ENCODE measurements around the gene MED29. TPM values are rescaled to one million over a fixed set of nuclear protein-coding genes. Genes with fewer than 3 reads are reported as not detected.

Gene MED29
- total and polyA plus RNA-seq, 2 of the 13 experiments (the other 11 are each of a cell fraction or from before 2014, with no cell fraction given), result 14.0 to 19.7 TPM

DNA sequence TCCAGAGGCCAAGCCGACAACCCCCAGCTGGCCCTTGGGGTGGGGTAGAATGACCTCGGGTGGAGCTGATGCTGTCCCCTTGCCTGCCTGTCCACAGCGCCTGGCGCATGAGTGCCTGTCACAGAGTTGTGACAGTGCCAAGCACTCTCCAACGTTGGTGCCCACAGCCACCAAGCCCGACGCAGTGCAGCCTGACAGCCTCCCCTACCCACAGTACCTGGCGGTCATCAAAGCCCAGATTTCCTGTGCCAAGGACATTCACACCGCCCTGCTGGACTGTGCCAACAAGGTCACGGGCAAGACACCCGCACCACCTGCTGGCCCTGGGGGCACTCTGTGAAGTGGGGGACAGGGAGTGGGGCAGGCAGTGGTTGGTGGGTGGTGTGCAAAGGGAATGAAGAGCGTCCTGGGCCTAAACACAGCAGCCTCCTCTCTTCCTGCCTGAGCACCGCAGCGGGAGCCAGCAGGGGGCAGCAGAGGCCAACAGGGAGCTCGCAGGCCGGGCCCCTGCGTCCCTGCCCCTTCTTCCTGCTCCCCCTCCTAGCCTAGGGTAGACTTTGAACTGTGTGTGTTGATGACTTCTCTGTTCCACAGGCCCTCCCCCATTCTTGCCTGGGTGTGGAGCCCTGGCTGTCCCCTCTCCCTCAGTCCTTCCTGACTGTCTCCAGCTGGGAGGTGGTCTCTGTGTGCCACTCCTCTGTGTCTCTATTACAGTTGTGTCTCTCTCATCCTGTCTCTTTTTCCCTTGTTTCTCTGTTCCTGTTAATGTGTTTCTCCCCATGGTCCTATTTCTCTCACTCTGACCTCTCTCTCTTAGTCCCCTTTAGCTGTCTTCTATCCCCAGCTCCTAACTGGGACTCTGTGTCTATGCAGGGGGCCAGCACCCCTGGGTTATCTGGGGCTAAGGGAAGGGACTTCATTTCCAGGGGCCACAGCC, 6.5 kb downstream of the MED29 start (continued):
- TF ChIP-seq, protein P1, sequence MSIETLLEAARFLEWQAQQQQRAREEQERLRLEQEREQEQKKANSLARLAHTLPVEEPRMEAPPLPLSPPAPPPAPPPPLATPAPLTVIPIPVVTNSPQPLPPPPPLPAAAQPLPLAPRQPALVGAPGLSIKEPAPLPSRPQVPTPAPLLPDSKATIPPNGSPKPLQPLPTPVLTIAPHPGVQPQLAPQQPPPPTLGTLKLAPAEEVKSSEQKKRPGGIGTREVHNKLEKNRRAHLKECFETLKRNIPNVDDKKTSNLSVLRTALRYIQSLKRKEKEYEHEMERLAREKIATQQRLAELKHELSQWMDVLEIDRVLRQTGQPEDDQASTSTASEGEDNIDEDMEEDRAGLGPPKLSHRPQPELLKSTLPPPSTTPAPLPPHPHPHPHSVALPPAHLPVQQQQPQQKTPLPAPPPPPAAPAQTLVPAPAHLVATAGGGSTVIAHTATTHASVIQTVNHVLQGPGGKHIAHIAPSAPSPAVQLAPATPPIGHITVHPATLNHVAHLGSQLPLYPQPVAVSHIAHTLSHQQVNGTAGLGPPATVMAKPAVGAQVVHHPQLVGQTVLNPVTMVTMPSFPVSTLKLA (IDR thresholded peaks at IDR 0.05), result no peak
- TF ChIP-seq, protein P2, sequence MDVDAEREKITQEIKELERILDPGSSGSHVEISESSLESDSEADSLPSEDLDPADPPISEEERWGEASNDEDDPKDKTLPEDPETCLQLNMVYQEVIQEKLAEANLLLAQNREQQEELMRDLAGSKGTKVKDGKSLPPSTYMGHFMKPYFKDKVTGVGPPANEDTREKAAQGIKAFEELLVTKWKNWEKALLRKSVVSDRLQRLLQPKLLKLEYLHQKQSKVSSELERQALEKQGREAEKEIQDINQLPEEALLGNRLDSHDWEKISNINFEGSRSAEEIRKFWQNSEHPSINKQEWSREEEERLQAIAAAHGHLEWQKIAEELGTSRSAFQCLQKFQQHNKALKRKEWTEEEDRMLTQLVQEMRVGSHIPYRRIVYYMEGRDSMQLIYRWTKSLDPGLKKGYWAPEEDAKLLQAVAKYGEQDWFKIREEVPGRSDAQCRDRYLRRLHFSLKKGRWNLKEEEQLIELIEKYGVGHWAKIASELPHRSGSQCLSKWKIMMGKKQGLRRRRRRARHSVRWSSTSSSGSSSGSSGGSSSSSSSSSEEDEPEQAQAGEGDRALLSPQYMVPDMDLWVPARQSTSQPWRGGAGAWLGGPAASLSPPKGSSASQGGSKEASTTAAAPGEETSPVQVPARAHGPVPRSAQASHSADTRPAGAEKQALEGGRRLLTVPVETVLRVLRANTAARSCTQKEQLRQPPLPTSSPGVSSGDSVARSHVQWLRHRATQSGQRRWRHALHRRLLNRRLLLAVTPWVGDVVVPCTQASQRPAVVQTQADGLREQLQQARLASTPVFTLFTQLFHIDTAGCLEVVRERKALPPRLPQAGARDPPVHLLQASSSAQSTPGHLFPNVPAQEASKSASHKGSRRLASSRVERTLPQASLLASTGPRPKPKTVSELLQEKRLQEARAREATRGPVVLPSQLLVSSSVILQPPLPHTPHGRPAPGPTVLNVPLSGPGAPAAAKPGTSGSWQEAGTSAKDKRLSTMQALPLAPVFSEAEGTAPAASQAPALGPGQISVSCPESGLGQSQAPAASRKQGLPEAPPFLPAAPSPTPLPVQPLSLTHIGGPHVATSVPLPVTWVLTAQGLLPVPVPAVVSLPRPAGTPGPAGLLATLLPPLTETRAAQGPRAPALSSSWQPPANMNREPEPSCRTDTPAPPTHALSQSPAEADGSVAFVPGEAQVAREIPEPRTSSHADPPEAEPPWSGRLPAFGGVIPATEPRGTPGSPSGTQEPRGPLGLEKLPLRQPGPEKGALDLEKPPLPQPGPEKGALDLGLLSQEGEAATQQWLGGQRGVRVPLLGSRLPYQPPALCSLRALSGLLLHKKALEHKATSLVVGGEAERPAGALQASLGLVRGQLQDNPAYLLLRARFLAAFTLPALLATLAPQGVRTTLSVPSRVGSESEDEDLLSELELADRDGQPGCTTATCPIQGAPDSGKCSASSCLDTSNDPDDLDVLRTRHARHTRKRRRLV (CRISPR knock-in tag; IDR thresholded peaks at IDR 0.05), result 0 out of 2 replicates have a peak, but pooled peaks have one; percentile 6
- TF ChIP-seq REPIN1 (CRISPR knock-in tag; IDR thresholded peaks at IDR 0.05; ENCODE audit: borderline replicate concordance, low read depth) (peak; percentile 88; the same call in 1 of the 2 replicates), SOX6 (IDR thresholded peaks at IDR 0.05) (no peak), SOX6 (CRISPR knock-in tag; IDR thresholded peaks at IDR 0.05) (peak; percentile 83), NFYC (CRISPR knock-in tag; IDR thresholded peaks at IDR 0.05) (peak; percentile 24; the same call in 1 of the 2 replicates), ZNF772 (CRISPR knock-in tag; IDR thresholded peaks at IDR 0.05) (peak; percentile 98), HOXA3 (CRISPR knock-in tag; IDR thresholded peaks at IDR 0.05) (peak; percentile 86), SRY (CRISPR knock-in tag; IDR thresholded peaks at IDR 0.05) (no peak; the same call in none of the 2 replicates), SIX4 (CRISPR knock-in tag; IDR thresholded peaks at IDR 0.05) (no peak), RAD21 (CRISPR knock-in tag; IDR thresholded peaks at IDR 0.05) (peak; percentile 100), NONO (IDR thresholded peaks at IDR 0.05) (no peak), NONO (CRISPR knock-in tag; conservative IDR thresholded peaks at IDR 0.05) (peak; percentile 72), ZNF652 (CRISPR knock-in tag; IDR thresholded peaks at IDR 0.05; ENCODE audit: borderline replicate concordance, low read depth) (peak; percentile 67), PRPF4 (IDR thresholded peaks at IDR 0.05; ENCODE audit: low read depth, low read length, poor library complexity, severe bottlenecking) (peak; percentile 40), ZNF138 (CRISPR knock-in tag; IDR thresholded peaks at IDR 0.05; ENCODE audit: low read depth) (no peak), ZNF607 (CRISPR knock-in tag; IDR thresholded peaks at IDR 0.05; ENCODE audit: borderline replicate concordance) (peak; percentile 61; the same call in 1 of the 2 replicates), GTF3A (CRISPR knock-in tag; conservative IDR thresholded peaks at IDR 0.05) (no peak), NKX3-1 (CRISPR knock-in tag; IDR thresholded peaks at IDR 0.05) (no peak; the same call in 1 of the 2 replicates)
- TF ChIP-seq, protein P3, sequence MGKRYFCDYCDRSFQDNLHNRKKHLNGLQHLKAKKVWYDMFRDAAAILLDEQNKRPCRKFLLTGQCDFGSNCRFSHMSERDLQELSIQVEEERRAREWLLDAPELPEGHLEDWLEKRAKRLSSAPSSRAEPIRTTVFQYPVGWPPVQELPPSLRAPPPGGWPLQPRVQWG (CRISPR knock-in tag; IDR thresholded peaks at IDR 0.05; ENCODE audit: borderline replicate concordance, low read depth), result no peak
- TF ChIP-seq, protein P4, sequence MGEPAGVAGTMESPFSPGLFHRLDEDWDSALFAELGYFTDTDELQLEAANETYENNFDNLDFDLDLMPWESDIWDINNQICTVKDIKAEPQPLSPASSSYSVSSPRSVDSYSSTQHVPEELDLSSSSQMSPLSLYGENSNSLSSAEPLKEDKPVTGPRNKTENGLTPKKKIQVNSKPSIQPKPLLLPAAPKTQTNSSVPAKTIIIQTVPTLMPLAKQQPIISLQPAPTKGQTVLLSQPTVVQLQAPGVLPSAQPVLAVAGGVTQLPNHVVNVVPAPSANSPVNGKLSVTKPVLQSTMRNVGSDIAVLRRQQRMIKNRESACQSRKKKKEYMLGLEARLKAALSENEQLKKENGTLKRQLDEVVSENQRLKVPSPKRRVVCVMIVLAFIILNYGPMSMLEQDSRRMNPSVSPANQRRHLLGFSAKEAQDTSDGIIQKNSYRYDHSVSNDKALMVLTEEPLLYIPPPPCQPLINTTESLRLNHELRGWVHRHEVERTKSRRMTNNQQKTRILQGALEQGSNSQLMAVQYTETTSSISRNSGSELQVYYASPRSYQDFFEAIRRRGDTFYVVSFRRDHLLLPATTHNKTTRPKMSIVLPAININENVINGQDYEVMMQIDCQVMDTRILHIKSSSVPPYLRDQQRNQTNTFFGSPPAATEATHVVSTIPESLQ (CRISPR knock-in tag; conservative IDR thresholded peaks at IDR 0.05), result no peak; the same call in 1 of the 2 replicates

Data from HepG2 (cell line).